ENCODE results near the gene OTUD5.
"Not testable (repeated sequence)": the region's sequence is repeated elsewhere in the genome, so short reads cannot be mapped to it uniquely, and the experiment has no call there.

The OTUD5 gene

GRCh38 chrX:48905090-48905790 lies 52.2 kb downstream of the OTUD5 start:
- no peak for DNase-seq

- no peak for DNase-seq
Observed at GRCh38 chrX:48904626-48905025, 52.8 kb downstream of the OTUD5 start.

GRCh38 chrX:48904180-48904579 lies 53.2 kb downstream of the OTUD5 start:
- no peak for DNase-seq

GRCh38 chrX:48903290-48903689 lies 54.1 kb downstream of the OTUD5 start:
- no peak for DNase-seq

GRCh38 chrX:48902776-48903175 lies 54.6 kb downstream of the OTUD5 start:
- no peak for DNase-seq

- DNase-seq, result no peak
Observed at GRCh38 chrX:48902135-48902534, 55.3 kb downstream of the OTUD5 start.

- no peak for DNase-seq
Observed at GRCh38 chrX:48901069-48901468, 56.3 kb downstream of the OTUD5 start.

GRCh38 chrX:48899078-48899410 lies 58.4 kb downstream of the OTUD5 start:
- no peak for DNase-seq

- DNase-seq, result peak; percentile 94
Observed at GRCh38 chrX:48897625-48898306, 59.6 kb downstream of the OTUD5 start, which contains the start of the genes PQBP1 and TIMM17B. Gene PQBP1, plus strand, starts transcription at chrX:48897930. Its CDS starts 580 bp downstream, at chrX:48898510. Gene TIMM17B, minus strand, starts transcription at chrX:48897768. Its CDS starts 19 bp downstream, at chrX:48897749.

GRCh38 chrX:48897157-48897624 lies 60.2 kb downstream of the OTUD5 start:
- peak; percentile 80 for DNase-seq

- no peak for DNase-seq
Observed at GRCh38 chrX:48896611-48897011, 60.8 kb downstream of the OTUD5 start.

GRCh38 chrX:48894891-48895290 lies 62.5 kb downstream of the OTUD5 start:
- DNase-seq, result no peak

- DNase-seq, result no peak
Observed at GRCh38 chrX:48893556-48894348, 63.7 kb downstream of the OTUD5 start.

GRCh38 chrX:48892896-48893295 lies 64.5 kb downstream of the OTUD5 start:
- DNase-seq, result no peak

- peak; percentile 84 to 85 for DNase-seq
Observed at GRCh38 chrX:48891402-48892288, 65.8 kb downstream of the OTUD5 start.

GRCh38 chrX:48890934-48891401 lies 66.4 kb downstream of the OTUD5 start:
- no peak for DNase-seq

- no peak for DNase-seq
Observed at GRCh38 chrX:48890296-48890925, 67.0 kb downstream of the OTUD5 start.

GRCh38 chrX:48886586-48886985 lies 70.8 kb downstream of the OTUD5 start:
- DNase-seq, result not testable (repeated sequence)

GRCh38 chrX:48883729-48884128 lies 73.7 kb downstream of the OTUD5 start:
- no peak for DNase-seq

GRCh38 chrX:48876944-48877343 lies 80.5 kb downstream of the OTUD5 start:
- not testable (repeated sequence) for DNase-seq

Measured in CD4-positive, alpha-beta T cell treated with Interleukin-4 for 1 hour (primary cell).